Daoy (cell line): ENCODE data around the gene RANBP6. TPM values are rescaled to one million over a fixed set of nuclear protein-coding genes. Genes with fewer than 3 reads are reported as not detected.

Source experiments
- DNase-seq: peaks from one replicate; pipeline ENCODE4 v3.0.0-alpha.2; 2015; ENCODE audit warnings: low read depth
- total RNA-seq: library from RNA; depleted of rRNA; stranded (reverse); fragments of >200 nt; shearing (Covaris generic); gene quantifications from 2 replicates; pipeline ENCODE4 v1.2.3, GENCODE V29; 2014; rRNA removed

The RANBP6 gene
- total RNA-seq, 1 experiment from 2014 or later, result 34.1 TPM

- DNase-seq, result peak; percentile 97
These were observed 8.2 kb downstream of the RANBP6 start for GRCh38 chr9:6007058-6007769.

- no peak for DNase-seq
These were observed 8.7 kb downstream of the RANBP6 start for GRCh38 chr9:6006749-6007057.

- DNase-seq, result no peak
These were observed 14.5 kb downstream of the RANBP6 start for GRCh38 chr9:6000955-6001354.

GRCh38 chr9:5999443-6000101 lies 15.9 kb downstream of the RANBP6 start:
- no peak for DNase-seq

GRCh38 chr9:5994493-5994892 lies 20.9 kb downstream of the RANBP6 start:
- no peak for DNase-seq

GRCh38 chr9:5988265-5988664 lies 27.2 kb downstream of the RANBP6 start:
- no peak for DNase-seq

GRCh38 chr9:5983042-5983441 lies 32.4 kb downstream of the RANBP6 start:
- no peak for DNase-seq

GRCh38 chr9:5982317-5982716 lies 33.1 kb downstream of the RANBP6 start:
- no peak for DNase-seq

- no peak for DNase-seq
These were observed 36.9 kb downstream of the RANBP6 start for GRCh38 chr9:5978523-5978922.

GRCh38 chr9:5976674-5977397 lies 38.6 kb downstream of the RANBP6 start:
- no peak for DNase-seq

GRCh38 chr9:5971740-5972139 lies 43.7 kb downstream of the RANBP6 start:
- DNase-seq, result no peak

Other genes starting within 250 kb of the RANBP6 start
- gene ERMP1, start 182.5 kb downstream of the RANBP6 start, total RNA-seq, result 11.7 and 13.3 TPM in 2 replicates
- gene MLANA, start 124.7 kb downstream of the RANBP6 start, total RNA-seq, result not detected in 2 replicates
- 0.06 and 0.80 TPM in 2 replicates for gene IL33, start 200.2 kb upstream of the RANBP6 start, total RNA-seq